ENCODE data around the gene ETS2. TPM values are rescaled to one million over a fixed set of nuclear protein-coding genes. Genes with fewer than 3 reads are reported as not detected.

The ETS2 gene
- total and polyA plus RNA-seq, 2 experiments from 2014 or later, result 4.4 to 7.3 TPM

DNA sequence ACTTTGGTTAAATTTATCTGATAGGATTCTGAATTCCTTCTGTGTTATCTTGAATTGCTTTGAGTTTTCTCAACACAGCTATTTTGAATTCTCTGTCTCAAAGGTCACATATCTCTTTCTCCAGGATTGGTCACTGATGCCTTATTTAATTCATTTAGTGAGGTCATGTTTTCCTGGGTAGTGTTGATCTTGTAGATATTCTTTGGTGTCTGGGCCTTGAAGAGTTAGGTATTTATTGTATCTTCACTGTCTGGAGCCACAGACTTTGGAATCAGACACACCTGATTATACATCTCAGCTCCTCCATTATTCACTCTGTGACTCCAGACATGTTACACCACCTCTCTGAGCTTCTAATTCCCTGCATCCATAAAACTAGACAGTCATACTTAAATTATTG is 34.2 kb upstream of the ETS2 start:
- Histone ChIP-seq H3K36me3 (ENCODE audit: low read depth) (no peaks in the 10 kb centered on the region), H3F3A (ENCODE audit: insufficient read depth) (peaks cover 57% of the 10 kb centered on the region), H3K9ac (no peak overlapping the region), H3K4me1 (ENCODE audit: insufficient read depth) (peaks cover 44% of the 10 kb centered on the region), H3K4me3 (no peak overlapping the region), H2AFZ (no peak overlapping the region), H3K27me3 (replicated peaks; ENCODE audit: insufficient read depth) (no peaks in the 10 kb centered on the region), H3K27ac (no peak overlapping the region), H3K9me3 (ENCODE audit: low read depth) (no peaks in the 10 kb centered on the region), H4K20me1 (ENCODE audit: insufficient read depth) (no peaks in the 10 kb centered on the region), H3K4me2 (ENCODE audit: unreplicated experiment) (no peak overlapping the region), H3K9me2 (ENCODE audit: insufficient read depth) (no peaks in the 10 kb centered on the region), H3K79me2 (ENCODE audit: insufficient read depth) (no peaks in the 10 kb centered on the region)
- in situ Hi-C loops (cut with MboI), result no loop called here
- TF ChIP-seq EZH2 (IDR thresholded peaks at IDR 0.05; ENCODE audit: insufficient read depth, poor library complexity, severe bottlenecking) (no peak), EZH2phosphoT487 (IDR thresholded peaks at IDR 0.05; ENCODE audit: insufficient read depth, low read depth) (no peak)
- DNase-seq, result no peak

DNA sequence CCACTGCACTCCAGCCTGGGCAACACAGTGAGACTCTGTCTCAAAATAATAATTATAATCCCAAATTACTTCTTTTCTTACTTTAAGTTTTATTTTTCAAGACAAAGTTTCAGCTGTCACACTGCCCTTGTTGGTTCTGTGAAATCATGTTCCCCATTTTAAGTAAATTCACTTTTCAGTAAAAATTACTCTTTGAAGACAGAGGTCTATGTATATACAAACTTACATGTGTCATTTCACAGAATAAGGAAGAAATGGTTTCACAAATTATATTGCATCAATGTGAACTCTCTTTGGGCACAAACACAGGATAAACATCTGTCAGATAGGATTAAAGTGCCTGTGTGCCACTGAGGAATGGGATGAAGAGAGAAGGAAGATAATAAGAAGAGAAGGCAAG is 33.1 kb upstream of the ETS2 start:
- H3K36me3 ChIP-seq (ENCODE audit: low read depth), result no peaks in the 10 kb centered on the region
- H3K4me3 ChIP-seq, result 0 out of 2 replicates have a peak overlapping the region, but pooled peaks have one; percentile 23
- H4K20me1 ChIP-seq (ENCODE audit: insufficient read depth), result no peaks in the 10 kb centered on the region
- no peak for TF ChIP-seq EZH2phosphoT487 (IDR thresholded peaks at IDR 0.05; ENCODE audit: insufficient read depth, low read depth)
- no peaks in the 10 kb centered on the region for H3K79me2 ChIP-seq (ENCODE audit: insufficient read depth)
- H3K9me2 ChIP-seq (ENCODE audit: insufficient read depth), result no peaks in the 10 kb centered on the region
- no peak for DNase-seq
- peak overlapping the region; percentile 45 for H3K9ac ChIP-seq
- H3F3A ChIP-seq (ENCODE audit: insufficient read depth), result peaks cover 54% of the 10 kb centered on the region
- in situ Hi-C loops (cut with MboI), result no loop called here
- H3K27me3 ChIP-seq (replicated peaks; ENCODE audit: insufficient read depth), result no peaks in the 10 kb centered on the region
- peak overlapping the region; percentile 55; the same call in 1 of the 2 replicates for H2AFZ ChIP-seq
- H3K9me3 ChIP-seq (ENCODE audit: low read depth), result no peaks in the 10 kb centered on the region
- H3K27ac ChIP-seq, result peak overlapping the region; percentile 77
- peak overlapping the region; percentile 35 for H3K4me2 ChIP-seq (ENCODE audit: unreplicated experiment)
- H3K4me1 ChIP-seq (ENCODE audit: insufficient read depth), result peaks cover 44% of the 10 kb centered on the region

DNA sequence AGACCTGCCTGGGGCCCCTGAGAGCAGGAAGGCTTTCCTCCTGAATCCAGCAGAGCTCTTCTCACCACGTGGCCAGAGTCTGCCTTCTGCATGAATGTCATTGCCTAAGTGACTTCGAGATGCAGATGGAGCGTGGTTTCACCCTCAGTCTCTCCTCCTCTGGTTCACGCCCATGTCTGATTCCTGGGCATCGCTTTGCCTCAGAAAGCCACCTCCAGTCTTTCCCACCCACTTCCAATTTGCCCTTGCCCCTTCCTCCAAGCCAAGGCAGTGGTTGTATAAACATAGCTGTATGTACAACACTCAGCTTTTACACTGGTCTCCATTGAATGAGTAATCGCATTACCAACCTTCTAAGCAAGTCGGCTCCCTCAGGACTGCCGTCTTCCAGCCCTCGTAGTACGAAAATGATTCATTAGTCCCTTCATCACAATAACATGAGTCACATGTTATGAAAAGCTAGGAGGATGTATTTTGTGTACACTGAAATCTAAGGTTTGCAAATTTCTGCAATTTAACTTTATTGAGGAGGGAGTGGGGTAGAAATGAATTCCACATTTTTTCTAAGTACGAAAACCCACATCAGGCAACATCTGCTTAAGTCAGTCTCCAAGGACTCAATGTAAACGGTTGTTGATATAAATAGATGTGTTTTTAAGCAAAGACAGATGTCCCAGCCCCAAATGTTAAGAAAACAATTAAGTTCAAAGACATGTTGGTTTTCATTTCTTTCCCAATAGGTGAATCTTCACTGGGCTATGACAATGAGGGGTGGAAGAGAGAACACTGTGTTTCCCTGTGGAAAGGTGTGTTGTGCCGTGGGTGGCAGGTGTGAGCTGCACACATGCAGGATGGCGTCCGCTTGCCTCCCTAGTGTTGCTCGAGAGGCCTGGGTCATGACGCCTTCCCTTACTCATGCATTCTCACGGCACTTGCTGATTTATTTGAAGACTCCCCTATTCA is 32.3 kb upstream of the ETS2 start:
- Histone ChIP-seq H3K4me3 (0 out of 2 replicates have a peak overlapping the region, but pooled peaks have one; percentile 23), H3K36me3 (ENCODE audit: low read depth) (no peaks in the 10 kb centered on the region), H3K27me3 (replicated peaks; ENCODE audit: insufficient read depth) (no peaks in the 10 kb centered on the region), H3K4me1 (ENCODE audit: insufficient read depth) (peaks cover 38% of the 10 kb centered on the region), H3F3A (ENCODE audit: insufficient read depth) (peaks cover 47% of the 10 kb centered on the region), H3K9me2 (ENCODE audit: insufficient read depth) (no peaks in the 10 kb centered on the region), H3K9ac (peak overlapping the region; percentile 45), H3K27ac (peak overlapping the region; percentile 77), H3K4me2 (ENCODE audit: unreplicated experiment) (peak overlapping the region; percentile 38), H2AFZ (peak overlapping the region; percentile 55; the same call in 1 of the 2 replicates), H4K20me1 (ENCODE audit: insufficient read depth) (no peaks in the 10 kb centered on the region), H3K79me2 (ENCODE audit: insufficient read depth) (no peaks in the 10 kb centered on the region), H3K9me3 (ENCODE audit: low read depth) (no peaks in the 10 kb centered on the region)
- TF ChIP-seq EZH2 (IDR thresholded peaks at IDR 0.05; ENCODE audit: insufficient read depth, poor library complexity, severe bottlenecking) (no peak), EZH2phosphoT487 (IDR thresholded peaks at IDR 0.05; ENCODE audit: insufficient read depth, low read depth) (peak; percentile 86)
- in situ Hi-C loops (cut with MboI), result no loop called here
- peak; percentile 97 for DNase-seq
- 16 to 20% methylated on average over 18 of the region's 18 CpGs for WGBS, 2 experiments (ENCODE audit: low coverage in 1 of 2, low lambda C conversion rate in 2 of 2, missing lambda C conversion rate in 2 of 2)

DNA sequence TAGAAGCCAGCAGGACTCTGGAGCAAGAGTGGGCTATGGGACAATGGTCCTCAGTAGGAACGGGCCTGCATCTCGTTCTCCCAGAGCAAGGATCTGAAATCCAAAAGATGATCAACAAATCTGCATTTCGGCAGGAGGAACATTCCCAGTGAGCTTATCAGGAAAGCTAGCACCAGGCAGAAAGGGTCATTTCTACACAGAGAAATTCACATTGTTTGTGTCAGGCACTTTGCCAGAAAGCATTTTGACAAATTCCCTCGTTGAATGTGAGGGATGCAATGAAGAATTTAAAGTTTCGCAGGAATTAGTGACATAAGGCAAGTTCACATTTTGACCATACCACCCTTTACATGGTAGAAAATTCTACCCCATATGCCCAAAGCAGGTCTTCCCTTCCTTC is 31.6 kb upstream of the ETS2 start:
- no peaks in the 10 kb centered on the region for H3K36me3 ChIP-seq (ENCODE audit: low read depth)
- in situ Hi-C loops (cut with MboI), result no loop called here
- no peaks in the 10 kb centered on the region for H3K27me3 ChIP-seq (replicated peaks; ENCODE audit: insufficient read depth)
- H3K9me3 ChIP-seq (ENCODE audit: low read depth), result no peaks in the 10 kb centered on the region
- TF ChIP-seq EZH2phosphoT487 (IDR thresholded peaks at IDR 0.05; ENCODE audit: insufficient read depth, low read depth) (no peak), EZH2 (IDR thresholded peaks at IDR 0.05; ENCODE audit: insufficient read depth, poor library complexity, severe bottlenecking) (no peak)
- H4K20me1 ChIP-seq (ENCODE audit: insufficient read depth), result no peaks in the 10 kb centered on the region
- H2AFZ ChIP-seq, result no peak overlapping the region
- H3K9me2 ChIP-seq (ENCODE audit: insufficient read depth), result no peaks in the 10 kb centered on the region
- 78 to 83% methylated on average over 5 of the region's 5 CpGs for WGBS, 2 experiments (ENCODE audit: low coverage in 1 of 2, low lambda C conversion rate in 2 of 2, missing lambda C conversion rate in 2 of 2)
- no peaks in the 10 kb centered on the region for H3K79me2 ChIP-seq (ENCODE audit: insufficient read depth)
- H3K27ac ChIP-seq, result peak overlapping the region; percentile 77; the same call in 1 of the 2 replicates
- no peak overlapping the region for H3K4me3 ChIP-seq
- peaks cover 30% of the 10 kb centered on the region for H3K4me1 ChIP-seq (ENCODE audit: insufficient read depth)
- no peak overlapping the region for H3K9ac ChIP-seq
- H3F3A ChIP-seq (ENCODE audit: insufficient read depth), result peaks cover 39% of the 10 kb centered on the region
- no peak for DNase-seq
- H3K4me2 ChIP-seq (ENCODE audit: unreplicated experiment), result peak overlapping the region; percentile 38

Measured in GM23248 (cell line).